Stomach (tissue), 9 donors: ENCODE measurements around the gene OR52E5. TPM values are rescaled to one million over a fixed set of nuclear protein-coding genes. Genes with fewer than 3 reads are reported as not detected.

Experiments
- DNase-seq, 2 donors: peaks; one replicate each; pipeline versions ENCODE4 v3.0.0 to v3.0.0-alpha.2; 2013 to 2019
- H3K27ac ChIP-seq, 5 donors: fragments of 200-600 bp in 4 of 5; sonication (generic) in 4 of 5; one replicate each; pipeline ENCODE4 v1.5.1; 2013 to 2019; ENCODE audit warnings: mild to moderate bottlenecking in 1 of 5, moderate library complexity in 1 of 5
- H3K27me3 ChIP-seq, 3 donors: fragments of 200-600 bp; sonication (generic); one replicate each; pipeline ENCODE4 v1.5.1; 2017 to 2019; ENCODE audit warnings: mixed run types in 1 of 3
- H3K36me3 ChIP-seq, 4 donors: fragments of 200-600 bp; sonication (generic); 1 replicate in 3 of 4; 2 replicates in 1 of 4; pipeline ENCODE4 v1.5.1; 2016 to 2019
- H3K4me1 ChIP-seq, 4 donors: fragments of 200-600 bp; sonication (generic); one replicate each; pipeline ENCODE4 v1.5.1; 2016 to 2019
- H3K4me3 ChIP-seq, 4 donors: fragments of 200-600 bp; sonication (generic) in 3 of 4; one replicate each; pipeline ENCODE4 v1.5.1; 2016 to 2019; ENCODE audit warnings: mild to moderate bottlenecking in 1 of 4
- H3K9me3 ChIP-seq, 4 donors: fragments of 200-600 bp; sonication (generic); one replicate each; pipeline ENCODE4 v1.5.1; 2016 to 2019
- EP300 ChIP-seq: sonication (generic); formaldehyde crosslinking; IDR thresholded peaks from one replicate; pipeline ENCODE4 v1.6.1; 2017; ENCODE audit warnings: antibody characterized with exemption
- POLR2A ChIP-seq, 4 donors: fragments of 450-650 bp; IDR thresholded peaks; one replicate each; pipeline ENCODE4 v1.6.1; 2016; ENCODE audit warnings: antibody characterized with exemption in 4 of 4, control low read depth in 2 of 4, mild to moderate bottlenecking in 1 of 4, moderate library complexity in 1 of 4
- POLR2AphosphoS5 ChIP-seq, 3 donors: sonication (generic); formaldehyde crosslinking; IDR thresholded peaks; one replicate each; pipeline ENCODE4 v1.6.1; 2016; ENCODE audit warnings: antibody characterized with exemption in 3 of 3
- WGBS, 5 donors: extraction: QIAGEN DNeasy Blood & Tissue Kit in 3 of 5; methylation state at CpG; one replicate each; pipeline versions ENCODE4 v1.1.5 to v1.1.7; 2013 to 2018; 5-methylcytosine and 5-hydroxymethylcytosine counted together
- intact Hi-C: fragments of 100-400 bp; cut with DNase I; formaldehyde crosslinking; loops from one replicate; pipeline ENCODE4 v1.15.1; 2023; ENCODE audit warnings: low total_unique reads
- polyA plus RNA-seq, 3 donors: library from polyadenylated mRNA; stranded (reverse); fragments of 200-250 nt; gene quantifications; one replicate each; pipeline ENCODE4 v1.2.3, GENCODE V29; 2013
- total RNA-seq, 5 donors: library from RNA; depleted of rRNA; stranded (reverse); fragments of >200 nt; gene quantifications; one replicate each; pipeline versions ENCODE4 v1.1.0 to v1.2.3, GENCODE V29; 2014 to 2016
- TF ChIP-seq, protein P1 (sequence below), 7 experiments: fragments of 450-650 bp in 4 of 7; fragments of 200-600 bp in 3 of 7; sonication (generic) in 3 of 7; IDR thresholded peaks; one replicate each; pipeline ENCODE4 v1.5.1; 2016 to 2019; ENCODE audit warnings: antibody characterized with exemption in 7 of 7, control low read depth in 2 of 7, mild to moderate bottlenecking in 1 of 7
- donor health status: healthy with polysubstance abuse.
- donor health status: Bipolar disorder and iron deficiency.
- donor health status: healthy.

Gene OR52E5
- total and polyA plus RNA-seq, 8 donors: not detected

DNA sequence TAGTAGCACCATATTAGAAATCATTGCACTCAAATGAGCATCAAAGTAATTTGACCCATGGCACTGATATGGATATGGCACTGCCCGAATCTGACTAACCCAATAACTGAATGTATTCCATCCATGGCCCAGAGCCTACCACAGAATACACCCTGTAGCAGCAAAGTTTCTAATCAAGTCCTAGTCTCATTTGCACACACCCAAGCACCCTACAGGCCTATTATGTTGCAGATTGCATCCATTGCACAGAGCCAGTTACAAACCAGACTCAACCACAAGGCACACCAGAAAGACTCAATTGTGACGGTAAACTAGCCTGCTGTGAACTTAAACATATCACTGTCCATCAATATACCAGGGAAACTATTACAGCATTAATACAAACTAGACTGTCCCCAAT lies 6.5 kb downstream of the OR52E5 start:
- Histone ChIP-seq H3K4me3 (no peak overlapping the region), H3K27ac (no peak overlapping the region), H3K9me3 (no peaks in the 10 kb centered on the region), H3K27me3 (no peaks in the 10 kb centered on the region), H3K4me1 (no peaks in the 10 kb centered on the region), H3K36me3 (no peaks in the 10 kb centered on the region)
- TF ChIP-seq, protein P1, sequence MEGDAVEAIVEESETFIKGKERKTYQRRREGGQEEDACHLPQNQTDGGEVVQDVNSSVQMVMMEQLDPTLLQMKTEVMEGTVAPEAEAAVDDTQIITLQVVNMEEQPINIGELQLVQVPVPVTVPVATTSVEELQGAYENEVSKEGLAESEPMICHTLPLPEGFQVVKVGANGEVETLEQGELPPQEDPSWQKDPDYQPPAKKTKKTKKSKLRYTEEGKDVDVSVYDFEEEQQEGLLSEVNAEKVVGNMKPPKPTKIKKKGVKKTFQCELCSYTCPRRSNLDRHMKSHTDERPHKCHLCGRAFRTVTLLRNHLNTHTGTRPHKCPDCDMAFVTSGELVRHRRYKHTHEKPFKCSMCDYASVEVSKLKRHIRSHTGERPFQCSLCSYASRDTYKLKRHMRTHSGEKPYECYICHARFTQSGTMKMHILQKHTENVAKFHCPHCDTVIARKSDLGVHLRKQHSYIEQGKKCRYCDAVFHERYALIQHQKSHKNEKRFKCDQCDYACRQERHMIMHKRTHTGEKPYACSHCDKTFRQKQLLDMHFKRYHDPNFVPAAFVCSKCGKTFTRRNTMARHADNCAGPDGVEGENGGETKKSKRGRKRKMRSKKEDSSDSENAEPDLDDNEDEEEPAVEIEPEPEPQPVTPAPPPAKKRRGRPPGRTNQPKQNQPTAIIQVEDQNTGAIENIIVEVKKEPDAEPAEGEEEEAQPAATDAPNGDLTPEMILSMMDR (IDR thresholded peaks at IDR 0.05): no peak
- TF ChIP-seq POLR2A (IDR thresholded peaks at IDR 0.05): no peak
- TF ChIP-seq POLR2AphosphoS5 (IDR thresholded peaks at IDR 0.05): no peak
- TF ChIP-seq EP300: no peak
- intact Hi-C loops: no loop called here
- 71 to 84% (median 81%) methylated on average over 2 of the region's 2 CpGs for WGBS, 5 donors
- no peak for DNase-seq

DNA sequence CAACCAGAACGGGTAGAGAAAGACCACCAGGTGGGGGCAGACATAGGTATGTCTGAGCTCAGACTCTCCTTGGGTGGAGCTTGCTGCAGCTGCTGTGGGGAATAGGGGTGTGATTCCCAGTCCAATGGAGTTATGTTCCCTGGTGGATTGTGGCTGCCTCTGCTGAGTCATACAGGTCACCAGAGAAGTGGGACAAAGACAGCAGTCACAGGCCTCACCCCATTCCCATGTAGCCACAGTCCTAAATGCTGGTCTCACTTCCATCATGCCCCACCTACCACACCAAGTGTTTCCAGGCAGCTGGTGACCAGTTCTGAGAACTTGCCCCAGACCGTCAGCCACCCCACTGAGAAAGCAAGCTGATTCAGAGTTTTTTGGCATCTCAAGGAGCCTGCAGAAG lies 17.5 kb downstream of the OR52E5 start:
- TF ChIP-seq POLR2AphosphoS5 (IDR thresholded peaks at IDR 0.05): no peak
- no peak for TF ChIP-seq POLR2A (IDR thresholded peaks at IDR 0.05)
- TF ChIP-seq EP300: no peak
- TF ChIP-seq, protein P1 (IDR thresholded peaks at IDR 0.05): no peak
- no peak overlapping the region for H3K4me3 ChIP-seq
- peaks cover 0 to 18% (median 8%) of the 10 kb centered on the region in 4 donors for H3K9me3 ChIP-seq
- H3K27ac ChIP-seq: no peak overlapping the region
- no peak for DNase-seq
- no peaks in the 10 kb centered on the region for H3K36me3 ChIP-seq
- no peaks in the 10 kb centered on the region for H3K4me1 ChIP-seq
- 67 to 86% (median 76%) methylated on average over 2 of the region's 2 CpGs for WGBS, 5 donors
- H3K27me3 ChIP-seq: no peaks in the 10 kb centered on the region
- intact Hi-C loops: no loop called here

DNA sequence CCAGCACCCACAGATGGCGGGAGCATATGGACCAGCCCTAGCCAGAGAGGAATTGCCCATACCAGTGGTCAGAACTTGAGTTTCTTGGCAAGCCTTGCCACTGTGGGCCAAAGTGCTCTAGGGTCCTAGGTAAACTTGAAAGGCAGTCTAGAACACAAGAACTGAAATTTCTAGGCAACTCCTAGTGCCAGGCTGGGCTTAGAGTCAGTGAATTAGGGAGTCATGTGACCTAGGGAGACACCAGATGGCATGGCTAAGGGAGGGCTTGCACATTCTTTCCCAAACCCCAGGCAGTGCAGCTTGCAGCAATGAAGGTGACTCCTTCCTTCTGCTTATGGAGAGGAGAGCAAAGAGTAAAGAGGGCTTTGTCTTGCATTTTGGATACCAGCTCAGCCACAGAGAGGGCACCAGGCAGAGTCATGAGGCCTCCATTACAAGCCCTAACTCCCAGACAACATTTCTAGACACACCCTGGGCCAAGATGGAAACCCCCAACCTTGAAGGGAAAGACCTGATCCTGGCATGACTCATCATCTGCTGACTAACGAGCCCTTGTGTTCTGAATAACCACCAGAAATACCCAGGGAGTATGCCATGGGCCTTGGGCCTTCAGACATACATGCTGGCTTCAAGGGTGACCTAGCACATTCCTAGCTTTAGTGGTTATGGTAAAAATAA lies 29.9 kb downstream of the OR52E5 start:
- Histone ChIP-seq H3K36me3 (no peaks in the 10 kb centered on the region), H3K9me3 (peaks cover 0 to 22% (median 16%) of the 10 kb centered on the region in 4 donors), H3K4me1 (no peaks in the 10 kb centered on the region), H3K27ac (no peak overlapping the region), H3K27me3 (no peaks in the 10 kb centered on the region), H3K4me3 (no peak overlapping the region)
- WGBS, 5 donors: 55 to 77% (median 74%) methylated on average over 2 of the region's 2 CpGs
- TF ChIP-seq EP300 (no peak), POLR2AphosphoS5 (IDR thresholded peaks at IDR 0.05) (no peak), POLR2A (IDR thresholded peaks at IDR 0.05) (no peak)
- TF ChIP-seq, protein P1 (IDR thresholded peaks at IDR 0.05): no peak
- DNase-seq: no peak
- intact Hi-C loops: no loop called here

DNA sequence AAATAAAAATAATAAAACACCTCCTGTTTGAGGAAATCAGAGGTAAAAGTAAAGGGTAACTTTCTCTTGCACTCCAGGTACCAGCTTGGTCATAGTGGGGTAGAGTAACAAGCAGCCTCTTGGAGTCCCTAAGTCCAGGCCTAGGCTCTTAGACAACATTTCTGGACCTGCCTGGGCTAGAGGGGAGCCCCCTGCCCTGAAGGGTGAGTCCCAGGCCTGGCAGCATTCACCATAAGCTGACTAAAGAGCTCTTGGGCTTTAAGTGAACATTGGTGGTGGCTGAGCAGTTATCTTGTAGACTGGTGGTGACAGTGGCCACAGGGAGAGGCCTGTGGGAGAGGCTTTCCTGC lies 30.4 kb downstream of the OR52E5 start:
- H3K27me3 ChIP-seq: no peaks in the 10 kb centered on the region
- H3K4me3 ChIP-seq: no peak overlapping the region
- no peak for DNase-seq
- H3K36me3 ChIP-seq: no peaks in the 10 kb centered on the region
- no peaks in the 10 kb centered on the region for H3K4me1 ChIP-seq
- peaks cover 0 to 25% (median 18%) of the 10 kb centered on the region in 4 donors for H3K9me3 ChIP-seq
- TF ChIP-seq EP300 (no peak), POLR2AphosphoS5 (IDR thresholded peaks at IDR 0.05) (no peak), POLR2A (IDR thresholded peaks at IDR 0.05) (no peak)
- TF ChIP-seq, protein P1 (IDR thresholded peaks at IDR 0.05): no peak
- intact Hi-C loops: no loop called here
- no peak overlapping the region for H3K27ac ChIP-seq
